IPS-NIHi11 (cell line): ENCODE results near the gene NFE2L1.
A peak's percentile ranks its signal among the peaks of the same experiment; 100 is the strongest.

Source experiments
- DNase-seq: peaks from one replicate; pipeline ENCODE4 v3.0.0; 2012; ENCODE audit warnings: mixed read lengths, low spot score

NFE2L1 gene

DNA sequence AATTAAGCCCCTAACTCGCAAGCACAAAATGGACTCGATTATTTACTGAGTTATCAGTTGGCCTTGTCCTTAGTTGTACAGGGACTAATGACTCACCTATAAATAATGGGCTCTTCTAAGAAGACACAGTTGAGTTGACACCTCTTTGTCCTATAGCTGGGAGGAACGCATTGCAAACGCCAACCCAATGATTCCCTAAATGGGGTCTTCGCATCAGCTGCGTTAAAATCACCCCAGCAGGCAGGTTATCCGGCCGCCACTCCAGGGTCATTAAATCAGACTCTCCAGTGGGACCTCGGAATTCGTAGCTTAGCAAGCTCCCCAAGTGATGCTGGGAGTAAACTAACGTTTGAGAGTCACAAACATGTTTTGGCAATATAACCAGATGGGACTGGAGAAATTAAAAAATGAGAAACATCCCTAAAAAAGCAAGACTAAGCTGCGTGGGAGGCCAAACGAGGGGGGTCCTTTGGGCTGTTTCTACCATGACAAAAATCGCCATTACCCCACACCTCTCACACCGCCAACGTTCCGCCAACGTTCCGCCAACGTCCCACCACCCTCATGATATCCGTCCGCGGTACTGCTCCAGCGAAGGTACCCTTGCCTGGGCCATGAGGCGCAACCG is 932 bp upstream of the NFE2L1 start:
- no peak for DNase-seq

DNA sequence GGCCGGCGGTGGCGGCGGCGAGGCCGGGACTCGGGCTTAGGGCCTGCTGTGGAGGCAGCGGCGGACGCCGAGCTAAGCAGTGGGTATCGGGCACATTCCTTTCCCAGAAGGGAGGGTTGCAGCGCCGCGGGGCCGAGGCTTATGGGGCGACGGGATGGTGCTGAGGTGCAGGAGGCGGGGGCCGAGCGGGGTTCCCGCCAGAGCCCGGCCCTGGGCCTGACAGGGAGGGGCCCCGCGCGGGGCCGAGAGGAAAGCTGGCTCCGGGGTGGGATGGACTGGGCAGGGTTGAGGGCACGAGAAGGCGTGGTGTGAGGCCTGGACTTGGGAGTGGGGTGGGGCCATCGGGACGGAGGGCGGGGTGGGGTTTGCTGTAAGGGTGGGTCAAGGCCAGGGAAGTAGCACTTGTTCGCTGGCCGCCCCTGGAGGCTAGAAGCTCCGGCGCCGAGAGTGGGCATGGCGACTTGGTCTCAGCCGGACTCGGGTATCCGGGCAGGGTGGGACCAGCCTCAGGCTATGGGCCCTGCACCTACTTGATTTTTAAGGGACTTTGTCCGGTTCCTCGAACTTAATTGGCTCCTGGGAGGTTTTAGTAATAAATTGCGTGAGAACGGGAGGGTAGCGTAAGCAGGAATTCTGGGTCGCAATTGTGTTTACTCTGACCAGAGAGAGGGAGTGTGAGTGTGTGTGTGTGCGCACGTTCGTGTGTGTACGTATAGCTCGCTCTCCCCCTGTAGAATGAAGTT is 396 bp downstream of the NFE2L1 start:
- peak; percentile 72 for DNase-seq

DNA sequence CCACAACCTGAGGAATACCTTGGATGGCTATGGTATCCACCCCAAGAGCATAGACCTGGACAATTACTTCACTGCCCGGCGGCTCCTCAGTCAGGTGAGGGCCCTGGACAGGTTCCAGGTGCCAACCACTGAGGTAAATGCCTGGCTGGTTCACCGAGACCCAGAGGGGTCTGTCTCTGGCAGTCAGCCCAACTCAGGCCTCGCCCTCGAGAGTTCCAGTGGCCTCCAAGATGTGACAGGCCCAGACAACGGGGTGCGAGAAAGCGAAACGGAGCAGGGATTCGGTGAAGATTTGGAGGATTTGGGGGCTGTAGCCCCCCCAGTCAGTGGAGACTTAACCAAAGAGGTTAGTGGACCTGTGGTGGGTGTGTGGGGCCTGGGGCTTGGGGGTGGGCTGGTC is 3.1 kb downstream of the NFE2L1 start:
- DNase-seq = no peak

DNA sequence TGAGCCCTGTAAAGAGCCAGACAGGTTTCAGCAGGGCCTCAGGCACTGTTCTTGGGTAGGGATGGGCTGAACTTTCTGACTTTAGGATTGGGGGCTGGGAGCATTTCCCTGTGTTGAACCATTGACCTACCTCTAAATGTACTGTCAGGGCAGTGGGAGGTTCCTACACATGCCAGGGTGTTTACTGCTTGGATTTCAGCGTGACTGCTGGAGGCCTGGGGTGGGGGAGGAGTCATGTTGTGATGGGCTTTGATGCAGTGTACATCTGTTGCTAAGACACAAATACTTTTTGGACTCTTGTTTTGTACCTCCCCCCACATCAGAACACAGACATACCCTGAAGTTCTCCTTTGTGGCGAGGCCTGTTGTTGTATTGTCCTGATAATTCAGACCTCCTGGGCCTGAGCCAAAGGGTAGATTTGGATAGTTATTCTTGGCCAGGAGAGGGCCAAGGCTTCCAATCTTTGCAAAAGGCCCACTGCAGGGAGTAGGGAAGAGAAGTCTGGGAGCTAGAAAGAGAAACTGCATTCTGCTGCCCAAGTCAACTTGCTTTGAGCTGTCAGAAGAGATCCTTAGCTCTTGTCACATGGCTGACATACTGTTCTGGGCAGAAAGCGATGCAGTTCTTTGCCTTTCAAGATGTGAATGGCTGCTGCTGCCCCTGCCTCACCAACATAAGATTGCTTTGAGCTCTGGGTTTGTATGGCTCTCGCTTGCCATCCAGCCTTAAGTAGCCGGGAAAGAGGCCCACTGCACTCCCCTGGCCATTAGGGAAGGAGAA is 3.7 kb downstream of the NFE2L1 start:
- DNase-seq = no peak

DNA sequence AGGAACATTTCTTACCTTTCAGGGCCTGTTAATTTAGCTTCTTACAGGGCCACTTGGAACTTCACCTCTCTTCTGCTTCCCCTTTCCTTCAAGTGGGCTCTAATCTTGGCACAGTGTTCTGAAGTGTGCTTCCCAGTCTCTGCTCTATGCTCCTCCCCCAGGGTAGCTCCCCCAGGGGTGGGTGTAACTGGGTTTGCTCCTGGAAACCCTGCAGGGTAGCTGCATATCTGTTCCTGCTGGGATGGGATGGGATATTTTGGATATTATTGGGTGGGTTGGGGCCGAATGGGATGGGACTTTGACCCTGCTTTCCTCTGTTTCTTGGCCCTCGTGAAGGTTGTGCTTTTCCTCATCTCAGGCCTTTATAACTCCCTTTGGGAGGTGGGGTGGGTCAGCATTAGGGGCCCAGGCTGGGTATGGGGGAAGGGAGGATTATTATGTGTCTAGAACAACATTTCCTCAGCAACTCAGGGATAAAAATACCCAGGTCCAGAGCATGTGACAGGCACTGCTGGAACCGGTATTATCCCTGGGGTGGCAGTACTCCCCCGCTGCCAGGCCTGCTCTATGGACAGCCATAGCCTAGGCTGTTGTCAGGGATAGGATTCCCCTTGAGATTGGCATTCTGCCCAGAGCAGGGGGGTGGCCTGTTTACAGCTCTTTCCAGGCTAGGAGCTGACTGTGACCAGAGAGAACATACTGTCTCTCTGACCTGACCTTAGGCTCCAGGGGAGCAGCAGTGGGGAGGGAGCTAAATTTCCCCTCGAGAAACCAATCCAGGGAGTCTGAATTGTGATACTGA is 5.0 kb downstream of the NFE2L1 start:
- no peak for DNase-seq

DNA sequence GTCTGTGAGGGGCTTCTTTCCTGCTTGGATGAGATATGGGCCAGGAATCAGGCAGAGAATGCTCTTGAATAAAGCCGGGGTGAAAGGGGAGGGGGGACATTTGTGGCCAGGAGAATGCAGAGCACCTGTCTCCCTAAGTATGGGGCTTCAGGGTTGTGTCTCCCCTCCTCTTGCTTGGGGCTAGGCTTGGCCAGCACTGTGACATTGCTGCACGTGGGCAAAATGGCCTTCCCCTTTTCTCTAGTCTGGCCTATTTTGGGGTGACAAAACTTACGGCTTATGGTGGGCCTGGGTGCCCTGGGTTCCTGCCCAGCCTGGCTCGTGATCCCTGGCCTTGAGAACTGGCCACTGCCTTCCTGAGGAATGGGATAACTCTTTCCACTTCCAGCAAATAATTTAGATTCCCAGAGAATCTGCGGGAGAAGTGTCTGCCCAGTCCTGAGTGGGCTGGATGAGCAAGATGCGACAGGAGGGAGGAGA is 5.6 kb downstream of the NFE2L1 start:
- DNase-seq = no peak

DNA sequence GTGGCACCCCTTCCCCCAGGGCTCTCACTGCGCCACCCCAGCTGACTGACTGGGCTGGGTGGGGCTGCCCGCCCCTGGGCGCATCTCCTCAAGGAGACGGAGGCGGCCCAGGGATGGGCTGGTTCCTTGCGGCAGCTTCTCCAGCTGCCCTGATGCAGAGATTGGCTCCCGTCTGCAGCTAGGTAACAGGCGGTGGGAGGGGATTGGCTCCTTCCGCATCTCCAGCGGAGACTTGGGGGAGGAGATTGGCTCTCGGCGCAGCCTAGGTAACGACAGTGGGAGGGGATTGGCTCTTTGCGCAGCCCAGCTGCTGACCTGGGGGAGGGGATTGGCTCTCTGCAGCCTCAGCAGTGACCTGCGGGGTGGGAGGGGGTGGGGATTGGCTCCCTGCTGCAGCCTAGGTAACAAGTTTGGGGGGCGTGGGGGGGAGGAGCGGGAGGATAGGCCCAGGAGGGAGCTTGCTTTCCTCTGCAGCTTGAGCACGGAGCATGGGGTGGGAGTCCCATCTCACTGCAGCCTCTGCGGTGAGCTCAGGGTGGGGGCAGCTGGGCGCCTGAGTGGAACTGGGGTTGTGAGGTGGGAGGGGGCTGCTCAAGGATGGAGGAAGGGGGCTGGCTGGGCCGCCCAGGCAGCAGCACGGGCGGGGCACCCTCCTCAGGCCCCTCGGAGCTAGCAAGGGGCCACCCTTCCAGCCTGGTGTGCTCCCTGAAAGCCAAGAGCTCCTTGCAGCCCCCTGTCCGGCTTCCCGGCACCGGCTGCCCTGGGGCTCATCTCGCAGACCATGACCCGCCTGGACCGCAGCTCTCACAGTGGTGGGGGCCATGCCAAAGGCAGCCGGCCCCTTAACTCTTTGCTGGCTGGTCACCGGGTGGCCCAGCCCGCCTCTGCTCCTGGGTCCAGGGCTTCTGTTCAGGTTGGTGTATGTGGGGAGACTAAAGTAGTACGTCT is 6.4 kb downstream of the NFE2L1 start:
- peak; percentile 89 for DNase-seq

DNA sequence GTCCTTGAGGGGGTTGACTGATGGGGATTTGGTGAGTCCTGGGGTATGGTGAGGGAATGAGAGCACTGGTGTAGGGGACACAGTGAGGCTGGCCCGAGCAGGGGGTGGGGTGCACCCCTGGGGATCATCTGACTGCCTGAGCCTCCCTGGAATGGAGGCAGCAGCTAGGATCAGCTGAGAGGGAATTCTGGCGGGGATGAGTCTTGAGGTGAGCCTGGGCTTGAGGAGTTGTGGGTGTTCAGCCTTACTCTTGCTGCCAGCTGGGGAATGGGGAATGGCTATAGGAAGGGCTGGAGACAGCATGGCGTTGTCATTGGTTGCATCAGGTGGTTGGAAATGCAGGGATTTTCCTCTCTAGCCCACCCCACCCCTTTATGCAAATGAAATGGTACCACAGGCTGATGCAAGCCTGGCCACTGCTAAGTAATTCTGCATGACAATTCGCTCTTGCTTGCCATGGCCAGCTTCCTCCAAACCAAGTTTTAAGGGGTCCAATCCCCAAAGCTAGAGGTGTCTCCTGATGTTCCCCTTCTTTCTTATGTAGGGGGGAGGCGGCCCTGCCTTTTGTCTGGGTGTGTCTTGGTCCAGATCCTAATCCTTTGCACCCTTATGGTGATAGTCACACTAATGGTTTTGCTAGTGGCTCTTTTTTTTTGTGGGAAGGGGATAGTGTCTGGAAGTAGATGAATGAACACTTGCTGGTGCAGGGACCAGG is 7.5 kb downstream of the NFE2L1 start:
- DNase-seq = peak; percentile 75

DNA sequence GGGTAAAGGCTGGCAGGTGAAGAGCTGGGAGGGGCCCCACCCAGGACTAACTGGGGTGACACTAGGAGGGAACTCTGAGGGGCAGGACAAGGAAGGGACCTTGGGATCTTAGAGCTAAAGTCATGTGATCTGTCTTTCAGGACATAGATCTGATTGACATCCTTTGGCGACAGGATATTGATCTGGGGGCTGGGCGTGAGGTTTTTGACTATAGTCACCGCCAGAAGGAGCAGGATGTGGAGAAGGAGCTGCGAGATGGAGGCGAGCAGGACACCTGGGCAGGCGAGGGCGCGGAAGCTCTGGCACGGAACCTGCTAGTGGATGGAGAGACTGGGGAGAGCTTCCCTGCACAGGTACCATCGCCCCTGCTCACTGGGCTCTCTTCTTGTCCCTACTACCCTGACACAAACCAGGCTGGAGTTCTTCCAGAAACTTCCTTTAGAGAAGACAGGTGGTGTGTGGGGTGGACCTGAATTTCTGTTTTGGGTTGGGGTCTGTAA is 8.1 kb downstream of the NFE2L1 start:
- DNase-seq = no peak

DNA sequence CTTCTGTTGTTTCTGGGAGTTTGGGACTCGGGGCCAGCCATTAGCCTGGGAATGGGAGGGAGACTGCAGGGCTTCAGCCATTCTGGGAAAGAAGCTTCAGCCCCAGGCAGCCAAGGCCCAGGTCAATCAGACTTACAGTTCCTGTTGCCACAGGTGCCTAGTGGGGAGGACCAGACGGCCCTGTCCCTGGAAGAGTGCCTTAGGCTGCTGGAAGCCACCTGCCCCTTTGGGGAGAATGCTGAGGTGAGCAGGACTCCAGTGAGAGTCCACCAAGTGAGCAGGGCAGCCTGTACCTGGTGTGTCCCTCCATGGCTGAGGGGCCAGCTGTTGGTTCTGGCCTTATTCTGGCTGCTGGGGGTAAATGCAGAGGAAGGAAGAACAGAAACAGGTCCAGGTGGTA is 8.7 kb downstream of the NFE2L1 start:
- no peak for DNase-seq

DNA sequence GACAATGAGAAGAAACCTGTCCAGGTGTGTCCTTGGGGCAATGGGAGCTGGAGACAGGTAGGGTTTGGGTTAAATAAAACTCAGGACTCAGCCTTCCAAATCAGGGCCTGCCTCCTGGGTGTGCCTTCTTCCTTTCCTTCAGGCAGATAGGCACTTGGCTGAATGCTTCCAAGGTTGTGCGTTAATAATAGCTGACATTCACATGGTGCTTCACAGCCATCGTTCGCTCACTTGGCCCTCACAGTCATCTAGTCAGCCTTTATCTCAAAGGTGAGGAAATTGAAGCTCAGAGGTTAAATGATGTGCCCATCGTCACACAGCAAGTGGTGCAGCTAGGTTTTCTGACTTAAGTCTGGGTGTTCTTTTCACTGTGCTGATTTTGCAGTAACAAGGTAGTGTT is 9.5 kb downstream of the NFE2L1 start:
- DNase-seq = no peak

DNA sequence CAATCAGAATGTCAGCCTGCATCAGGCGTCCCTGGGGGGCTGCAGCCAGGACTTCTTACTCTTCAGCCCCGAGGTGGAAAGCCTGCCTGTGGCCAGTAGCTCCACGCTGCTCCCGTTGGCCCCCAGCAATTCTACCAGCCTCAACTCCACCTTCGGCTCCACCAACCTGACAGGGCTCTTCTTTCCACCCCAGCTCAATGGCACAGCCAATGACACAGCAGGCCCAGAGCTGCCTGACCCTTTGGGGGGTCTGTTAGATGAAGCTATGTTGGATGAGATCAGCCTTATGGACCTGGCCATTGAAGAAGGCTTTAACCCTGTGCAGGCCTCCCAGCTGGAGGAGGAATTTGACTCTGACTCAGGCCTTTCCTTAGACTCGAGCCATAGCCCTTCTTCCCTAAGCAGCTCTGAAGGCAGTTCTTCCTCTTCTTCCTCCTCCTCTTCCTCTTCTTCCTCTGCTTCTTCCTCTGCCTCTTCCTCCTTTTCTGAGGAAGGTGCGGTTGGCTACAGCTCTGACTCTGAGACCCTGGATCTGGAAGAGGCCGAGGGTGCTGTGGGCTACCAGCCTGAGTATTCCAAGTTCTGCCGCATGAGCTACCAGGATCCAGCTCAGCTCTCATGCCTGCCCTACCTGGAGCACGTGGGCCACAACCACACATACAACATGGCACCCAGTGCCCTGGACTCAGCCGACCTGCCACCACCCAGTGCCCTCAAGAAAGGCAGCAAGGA is 10.4 kb downstream of the NFE2L1 start:
- no peak for DNase-seq

DNA sequence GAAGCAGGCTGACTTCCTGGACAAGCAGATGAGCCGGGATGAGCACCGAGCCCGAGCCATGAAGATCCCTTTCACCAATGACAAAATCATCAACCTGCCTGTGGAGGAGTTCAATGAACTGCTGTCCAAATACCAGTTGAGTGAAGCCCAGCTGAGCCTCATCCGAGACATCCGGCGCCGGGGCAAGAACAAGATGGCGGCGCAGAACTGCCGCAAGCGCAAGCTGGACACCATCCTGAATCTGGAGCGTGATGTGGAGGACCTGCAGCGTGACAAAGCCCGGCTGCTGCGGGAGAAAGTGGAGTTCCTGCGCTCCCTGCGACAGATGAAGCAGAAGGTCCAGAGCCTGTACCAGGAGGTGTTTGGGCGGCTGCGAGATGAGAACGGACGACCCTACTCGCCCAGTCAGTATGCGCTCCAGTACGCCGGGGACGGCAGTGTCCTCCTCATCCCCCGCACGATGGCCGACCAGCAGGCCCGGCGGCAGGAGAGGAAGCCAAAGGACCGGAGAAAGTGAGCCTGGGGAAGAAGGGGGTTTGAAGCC is 11.0 kb downstream of the NFE2L1 start:
- DNase-seq = no peak

DNA sequence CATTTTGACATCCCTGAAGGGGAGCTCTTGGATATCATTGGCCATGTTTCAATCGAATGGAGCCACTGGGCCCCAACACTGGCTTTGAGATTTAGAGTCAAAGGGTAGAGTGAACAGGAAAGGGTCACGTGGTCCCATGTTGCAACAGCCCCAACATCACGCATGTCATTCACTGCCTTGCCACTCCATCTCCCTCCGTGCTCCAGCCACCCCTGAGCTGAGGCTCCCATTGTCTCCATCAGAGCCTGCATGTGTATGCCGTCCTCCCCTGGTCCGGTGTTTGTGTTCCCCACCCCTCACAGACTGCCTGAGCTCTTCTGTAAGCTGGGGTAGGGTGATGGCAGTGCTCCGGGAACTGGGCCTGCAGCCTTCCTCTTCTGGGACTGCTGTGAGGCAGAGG is 12.1 kb downstream of the NFE2L1 start:
- DNase-seq = no peak

DNA sequence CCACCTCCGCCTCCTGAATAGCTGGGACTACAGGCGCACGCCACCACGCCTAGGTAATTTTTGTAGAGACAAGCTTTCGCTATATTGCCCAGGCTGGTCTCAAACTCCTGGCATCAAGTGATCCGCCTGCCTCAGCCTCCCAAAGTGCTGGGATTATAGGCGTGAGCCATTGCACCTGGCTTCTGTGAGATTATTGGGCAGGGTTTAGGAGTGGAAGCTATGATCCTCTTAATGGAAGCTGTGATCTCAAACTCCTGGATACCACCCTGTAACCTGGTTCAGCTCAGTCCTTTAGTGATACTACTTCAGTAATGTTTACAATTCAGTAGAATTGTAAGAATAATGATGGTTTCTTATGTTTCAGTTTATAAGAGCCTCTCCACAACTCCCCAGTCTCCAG is 14.1 kb downstream of the NFE2L1 start:
- DNase-seq = no peak

DNA sequence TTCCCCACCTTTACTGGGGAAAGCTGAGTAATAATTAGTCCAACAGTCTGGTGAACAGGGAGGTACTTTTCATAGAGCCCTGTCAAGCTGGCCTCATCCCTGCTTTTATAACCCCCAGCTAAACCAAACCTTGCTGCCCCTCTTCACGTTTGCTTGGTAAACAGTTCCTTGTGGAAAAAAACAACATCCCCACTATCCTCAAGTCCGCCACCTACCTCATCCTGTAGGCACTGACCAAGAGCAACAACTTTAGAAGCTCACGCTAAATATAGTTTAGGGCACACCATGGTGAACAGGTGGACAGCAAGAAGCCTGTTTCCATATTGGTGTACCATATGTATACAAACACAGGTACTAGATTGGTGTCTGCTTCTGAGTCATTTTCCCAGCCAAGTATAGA is 16.5 kb downstream of the NFE2L1 start:
- no peak for DNase-seq

DNA sequence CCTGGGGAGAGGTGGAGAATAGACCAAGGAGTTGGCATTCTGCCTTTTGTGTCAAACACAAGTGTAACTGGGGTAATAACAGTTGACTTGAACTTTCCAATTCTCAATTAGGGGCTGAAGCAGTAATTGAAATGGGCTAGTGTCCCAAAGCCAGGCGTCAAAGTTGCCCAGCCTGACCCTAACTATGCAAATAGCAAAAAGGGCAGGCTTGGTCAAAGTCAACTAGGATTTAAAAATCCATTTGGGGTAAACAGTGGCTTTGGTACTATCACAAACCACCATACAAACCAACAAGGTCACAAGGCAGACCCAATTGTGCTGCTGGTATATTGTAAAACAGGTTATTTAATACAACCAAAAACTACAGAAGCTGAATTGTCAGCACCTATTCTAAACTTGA is 18.0 kb downstream of the NFE2L1 start:
- no peak for DNase-seq

DNA sequence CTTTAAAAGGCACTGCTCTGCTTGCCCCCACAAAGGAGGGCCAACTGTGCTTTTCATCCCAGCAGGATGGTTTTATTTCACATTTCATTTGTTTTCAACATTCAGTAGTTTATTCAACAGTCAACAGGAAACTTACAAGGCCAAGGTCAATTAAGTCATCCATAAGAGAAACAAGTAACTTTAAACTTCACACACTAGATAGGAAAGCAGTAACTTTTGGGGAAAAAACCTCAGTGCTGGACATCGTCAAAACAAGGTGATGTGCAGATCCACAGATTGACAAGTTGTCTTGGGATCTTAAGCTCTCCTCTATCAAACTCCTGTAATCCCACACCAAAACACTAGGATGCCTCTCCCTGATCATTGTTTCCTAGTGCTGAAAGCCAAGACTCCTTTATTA is 18.5 kb downstream of the NFE2L1 start:
- DNase-seq = no peak

DNA sequence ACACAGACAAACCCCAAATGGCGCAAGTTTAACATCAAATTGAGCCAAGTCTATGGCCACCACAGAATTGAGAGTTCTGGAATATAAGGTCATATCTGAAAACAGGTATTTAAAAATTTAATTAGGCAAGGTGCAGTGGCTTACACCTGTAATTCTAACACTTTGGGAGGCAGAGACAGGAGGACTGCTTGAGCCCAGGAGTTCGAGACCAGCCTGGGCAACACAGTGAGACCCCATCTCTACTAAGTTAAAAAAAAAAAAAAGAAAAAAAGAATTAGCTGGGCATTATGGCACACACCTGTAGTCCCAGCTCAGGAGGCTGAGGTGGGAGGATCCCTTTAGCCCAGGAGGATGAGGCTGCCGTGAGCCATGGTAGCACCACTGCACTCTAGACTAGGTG is 19.1 kb downstream of the NFE2L1 start:
- DNase-seq = no peak
